Measurements from ENCODE around the gene FOS. TPM values are rescaled to one million over a fixed set of nuclear protein-coding genes. Genes with fewer than 3 reads are reported as not detected.

Gene FOS
- total RNA-seq, 4 donors from 2014 or later: 62.2 to 181 (median 88.6) TPM

DNA sequence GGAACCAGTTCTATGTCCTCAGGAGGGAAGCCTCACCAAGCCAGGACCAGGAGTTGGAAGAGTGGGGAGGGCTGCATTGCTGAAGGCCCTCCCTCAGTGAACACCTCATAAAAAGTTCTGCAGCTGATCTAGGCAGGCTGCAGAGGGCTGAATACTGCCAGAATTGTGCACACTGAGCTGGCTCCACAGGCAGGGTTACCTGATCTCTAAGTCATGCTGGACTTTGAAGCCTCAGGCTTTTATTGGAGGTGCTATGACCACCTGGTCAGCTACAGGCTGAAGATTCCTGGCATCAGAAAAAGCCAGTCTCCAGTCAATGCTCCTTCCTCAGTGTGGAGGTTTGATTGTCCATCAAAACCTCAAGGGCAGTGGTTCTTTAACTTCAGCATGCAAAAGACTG lies 39.7 kb downstream of the FOS start:
- no peak overlapping the region for H3K27ac ChIP-seq
- no peak overlapping the region for H3K4me3 ChIP-seq
- no peaks in the 10 kb centered on the region for H3K36me3 ChIP-seq
- intact Hi-C loops (cut with DNase I): loop anchor here (10.0 kb wide), 1 partner anchor 246 kb away; no protein-coding TSS in a partner anchor
- H3K9me3 ChIP-seq: no peaks in the 10 kb centered on the region
- H3K4me1 ChIP-seq: peaks cover 0 to 12% (median 0%) of the 10 kb centered on the region in 3 donors
- no peak for TF ChIP-seq POLR2A (IDR thresholded peaks at IDR 0.05)
- TF ChIP-seq, protein P1, sequence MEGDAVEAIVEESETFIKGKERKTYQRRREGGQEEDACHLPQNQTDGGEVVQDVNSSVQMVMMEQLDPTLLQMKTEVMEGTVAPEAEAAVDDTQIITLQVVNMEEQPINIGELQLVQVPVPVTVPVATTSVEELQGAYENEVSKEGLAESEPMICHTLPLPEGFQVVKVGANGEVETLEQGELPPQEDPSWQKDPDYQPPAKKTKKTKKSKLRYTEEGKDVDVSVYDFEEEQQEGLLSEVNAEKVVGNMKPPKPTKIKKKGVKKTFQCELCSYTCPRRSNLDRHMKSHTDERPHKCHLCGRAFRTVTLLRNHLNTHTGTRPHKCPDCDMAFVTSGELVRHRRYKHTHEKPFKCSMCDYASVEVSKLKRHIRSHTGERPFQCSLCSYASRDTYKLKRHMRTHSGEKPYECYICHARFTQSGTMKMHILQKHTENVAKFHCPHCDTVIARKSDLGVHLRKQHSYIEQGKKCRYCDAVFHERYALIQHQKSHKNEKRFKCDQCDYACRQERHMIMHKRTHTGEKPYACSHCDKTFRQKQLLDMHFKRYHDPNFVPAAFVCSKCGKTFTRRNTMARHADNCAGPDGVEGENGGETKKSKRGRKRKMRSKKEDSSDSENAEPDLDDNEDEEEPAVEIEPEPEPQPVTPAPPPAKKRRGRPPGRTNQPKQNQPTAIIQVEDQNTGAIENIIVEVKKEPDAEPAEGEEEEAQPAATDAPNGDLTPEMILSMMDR (IDR thresholded peaks at IDR 0.05): no peak
- DNase-seq: no peak
- no peaks in the 10 kb centered on the region for H3K27me3 ChIP-seq

DNA sequence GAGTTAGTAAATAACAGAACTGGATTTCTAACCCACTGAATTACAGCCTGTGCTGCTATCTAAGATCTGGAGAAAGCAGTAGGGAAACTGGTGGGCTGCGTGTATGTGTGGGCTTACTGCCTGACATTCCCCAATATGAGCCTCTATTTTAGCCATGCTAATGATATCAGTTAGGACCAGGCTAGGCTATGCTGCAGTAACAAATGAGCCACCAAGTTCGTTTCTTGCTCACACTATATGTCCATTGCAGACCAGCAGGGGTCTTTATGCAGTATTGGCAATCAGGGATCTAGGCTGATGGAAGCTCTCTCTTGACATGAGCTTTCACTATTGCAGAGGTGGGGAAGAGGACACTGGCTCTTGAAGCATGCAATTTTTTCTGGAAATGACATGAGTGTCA lies 40.4 kb downstream of the FOS start:
- no peak for TF ChIP-seq POLR2A (IDR thresholded peaks at IDR 0.05)
- TF ChIP-seq, protein P1 (IDR thresholded peaks at IDR 0.05): no peak
- DNase-seq: no peak
- intact Hi-C loops (cut with DNase I): loop anchor here (10.0 kb wide), 1 partner anchor 246 kb away; no protein-coding TSS in a partner anchor
- Histone ChIP-seq H3K36me3 (no peaks in the 10 kb centered on the region), H3K4me3 (no peak overlapping the region), H3K4me1 (peaks cover 0 to 12% (median 0%) of the 10 kb centered on the region in 3 donors), H3K27ac (no peak overlapping the region), H3K9me3 (no peaks in the 10 kb centered on the region), H3K27me3 (no peaks in the 10 kb centered on the region)
- WGBS, 2 donors: 91 to 100% methylated on average over 2 of the region's 2 CpGs

DNA sequence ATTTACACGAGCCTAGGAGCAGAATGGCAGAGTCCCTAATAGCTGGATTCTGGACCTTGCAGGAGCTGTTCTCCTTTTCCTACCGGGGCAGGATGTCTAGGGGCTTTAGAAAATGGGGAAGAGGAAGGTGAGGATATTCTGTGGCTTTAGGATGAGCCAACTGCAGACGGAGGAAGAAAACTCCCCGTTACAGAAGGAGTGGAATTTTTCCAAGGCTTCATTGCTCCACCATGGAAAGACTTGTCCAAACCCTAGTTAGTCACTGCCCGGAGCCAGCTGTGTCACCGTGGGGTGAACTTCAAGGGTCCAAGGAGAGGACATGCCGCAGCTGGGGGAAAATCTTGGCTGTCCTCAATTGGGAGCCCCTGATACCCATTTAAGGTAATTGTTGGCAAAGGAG lies 41.6 kb downstream of the FOS start:
- no peak overlapping the region for H3K27ac ChIP-seq
- intact Hi-C loops (cut with DNase I): no loop called here
- H3K4me3 ChIP-seq: no peak overlapping the region
- TF ChIP-seq, protein P1 (IDR thresholded peaks at IDR 0.05): no peak
- no peak for TF ChIP-seq POLR2A (IDR thresholded peaks at IDR 0.05)
- peaks cover 0 to 7% (median 0%) of the 10 kb centered on the region in 3 donors for H3K4me1 ChIP-seq
- no peaks in the 10 kb centered on the region for H3K27me3 ChIP-seq
- no peaks in the 10 kb centered on the region for H3K36me3 ChIP-seq
- DNase-seq: no peak
- WGBS, 2 donors: 61 to 63% methylated on average over 5 to 6 of the region's 7 CpGs
- H3K9me3 ChIP-seq: no peaks in the 10 kb centered on the region

DNA sequence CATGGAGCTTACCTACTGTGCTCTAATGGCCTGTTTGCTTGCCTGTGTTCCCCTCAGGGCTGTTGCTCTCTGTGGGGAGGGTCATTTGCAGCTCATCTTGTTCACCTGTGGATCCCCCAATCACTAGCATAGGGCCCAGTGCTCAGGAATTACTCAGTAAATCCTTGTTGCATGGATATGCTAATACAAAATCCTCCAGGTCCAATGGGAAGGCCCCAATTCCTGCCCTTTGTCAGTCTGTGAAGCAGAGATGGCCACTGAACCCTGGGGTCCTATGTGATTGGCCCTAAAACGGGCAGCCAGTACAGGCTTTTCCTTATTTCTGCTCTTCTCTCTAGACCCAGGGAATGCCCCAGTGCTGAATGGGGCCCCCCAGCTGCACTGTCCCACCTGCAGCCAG lies 44.1 kb downstream of the FOS start:
- intact Hi-C loops (cut with DNase I): no loop called here
- no peaks in the 10 kb centered on the region for H3K4me1 ChIP-seq
- DNase-seq: no peak
- whole genome bisulfite sequencing, 2 donors: 60 to 63% methylated on average over 1 of the region's 1 CpG
- no peak overlapping the region for H3K27ac ChIP-seq
- H3K36me3 ChIP-seq: no peaks in the 10 kb centered on the region
- H3K27me3 ChIP-seq: no peaks in the 10 kb centered on the region
- TF ChIP-seq, protein P1 (IDR thresholded peaks at IDR 0.05): no peak
- TF ChIP-seq POLR2A (IDR thresholded peaks at IDR 0.05): no peak
- H3K4me3 ChIP-seq: no peak overlapping the region
- H3K9me3 ChIP-seq: no peaks in the 10 kb centered on the region

DNA sequence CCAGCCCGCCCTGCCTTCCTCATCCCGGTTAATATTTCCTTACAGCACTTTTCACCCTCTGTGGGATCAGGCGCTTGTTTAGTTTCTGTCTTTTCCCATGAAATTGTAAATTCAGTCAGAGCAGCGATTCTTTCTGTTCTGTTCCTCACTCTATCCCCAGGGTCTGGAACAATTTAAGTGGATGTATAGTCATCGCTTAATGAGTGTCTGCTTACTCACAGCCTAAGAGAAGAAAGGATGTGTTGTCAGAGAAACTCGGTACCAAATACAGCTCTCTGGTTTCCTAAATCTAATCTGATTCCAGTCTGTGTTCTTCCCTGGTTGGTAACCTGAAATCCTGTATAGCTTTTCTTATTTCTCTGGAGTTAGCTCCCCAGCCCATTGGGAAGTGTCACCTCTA lies 44.9 kb downstream of the FOS start:
- Histone ChIP-seq H3K27me3 (no peaks in the 10 kb centered on the region), H3K36me3 (no peaks in the 10 kb centered on the region), H3K4me1 (no peaks in the 10 kb centered on the region), H3K9me3 (no peaks in the 10 kb centered on the region), H3K27ac (no peak overlapping the region), H3K4me3 (no peak overlapping the region)
- DNase-seq: no peak
- intact Hi-C loops (cut with DNase I): no loop called here
- 53 to 74% methylated on average over 6 of the region's 6 CpGs for WGBS, 2 donors
- TF ChIP-seq POLR2A (IDR thresholded peaks at IDR 0.05): no peak
- TF ChIP-seq, protein P1 (IDR thresholded peaks at IDR 0.05): no peak
